Hepatocyte (in vitro differentiated cells): ENCODE data around the gene DNAJC5.

ENCODE experiments used
- EZH2phosphoT487 ChIP-seq: fragments of 200-600 bp; sonication (generic); IDR thresholded peaks from one replicate; pipeline ENCODE4 v1.6.1; 2018; ENCODE audit warnings: antibody characterized with exemption, mild to moderate bottlenecking, low read depth, moderate library complexity; ENCODE audit not compliant: unreplicated experiment, severe bottlenecking
- TF ChIP-seq, protein P1 (sequence below): fragments of 200-600 bp; sonication (generic); IDR thresholded peaks from 2 replicates; pipeline ENCODE4 v1.5.1; 2016; ENCODE audit warnings: antibody characterized with exemption, mild to moderate bottlenecking; ENCODE audit not compliant: poor library complexity

DNA sequence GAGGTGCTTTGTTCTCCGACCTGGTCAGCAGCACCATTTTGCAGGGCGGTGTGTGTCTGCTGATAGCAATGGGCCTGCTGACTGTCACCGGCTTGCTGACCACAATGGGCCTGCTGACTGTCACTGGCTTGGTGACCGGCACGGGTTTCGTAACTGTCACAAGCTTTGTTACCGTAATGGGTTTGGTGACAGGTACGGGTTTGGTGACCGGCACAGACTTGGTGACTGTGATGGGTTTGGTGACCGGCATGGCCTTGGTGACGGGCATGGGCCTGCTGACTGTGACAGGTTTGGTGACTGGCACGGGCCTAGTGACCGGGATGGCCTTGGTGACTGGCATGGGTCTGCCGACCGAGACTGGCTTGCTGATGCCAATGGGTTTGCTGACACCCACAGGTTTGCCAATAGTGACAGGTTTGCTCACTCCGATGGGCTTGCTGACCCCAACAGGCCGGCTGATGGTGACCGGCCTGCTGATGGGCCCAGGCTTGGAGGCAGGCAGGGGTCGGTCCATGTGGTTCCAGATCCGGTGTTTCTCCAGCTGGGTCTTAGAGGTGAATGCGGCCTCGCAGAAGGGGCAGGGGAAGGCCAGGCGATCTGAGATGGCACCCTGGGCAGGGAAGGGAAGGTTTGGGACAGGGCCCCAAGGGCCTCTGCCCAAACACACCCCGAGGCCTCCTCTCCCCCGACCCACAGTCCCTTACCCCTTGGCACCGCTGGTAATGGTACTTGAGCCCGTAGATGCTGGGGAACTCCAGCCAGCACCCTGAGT is 71.4 kb downstream of the DNAJC5 start:
- TF ChIP-seq, protein P1, sequence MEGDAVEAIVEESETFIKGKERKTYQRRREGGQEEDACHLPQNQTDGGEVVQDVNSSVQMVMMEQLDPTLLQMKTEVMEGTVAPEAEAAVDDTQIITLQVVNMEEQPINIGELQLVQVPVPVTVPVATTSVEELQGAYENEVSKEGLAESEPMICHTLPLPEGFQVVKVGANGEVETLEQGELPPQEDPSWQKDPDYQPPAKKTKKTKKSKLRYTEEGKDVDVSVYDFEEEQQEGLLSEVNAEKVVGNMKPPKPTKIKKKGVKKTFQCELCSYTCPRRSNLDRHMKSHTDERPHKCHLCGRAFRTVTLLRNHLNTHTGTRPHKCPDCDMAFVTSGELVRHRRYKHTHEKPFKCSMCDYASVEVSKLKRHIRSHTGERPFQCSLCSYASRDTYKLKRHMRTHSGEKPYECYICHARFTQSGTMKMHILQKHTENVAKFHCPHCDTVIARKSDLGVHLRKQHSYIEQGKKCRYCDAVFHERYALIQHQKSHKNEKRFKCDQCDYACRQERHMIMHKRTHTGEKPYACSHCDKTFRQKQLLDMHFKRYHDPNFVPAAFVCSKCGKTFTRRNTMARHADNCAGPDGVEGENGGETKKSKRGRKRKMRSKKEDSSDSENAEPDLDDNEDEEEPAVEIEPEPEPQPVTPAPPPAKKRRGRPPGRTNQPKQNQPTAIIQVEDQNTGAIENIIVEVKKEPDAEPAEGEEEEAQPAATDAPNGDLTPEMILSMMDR, result no peak
- TF ChIP-seq EZH2phosphoT487, result no peak
